ENCODE data around the gene RASAL2.

The RASAL2 gene

DNA sequence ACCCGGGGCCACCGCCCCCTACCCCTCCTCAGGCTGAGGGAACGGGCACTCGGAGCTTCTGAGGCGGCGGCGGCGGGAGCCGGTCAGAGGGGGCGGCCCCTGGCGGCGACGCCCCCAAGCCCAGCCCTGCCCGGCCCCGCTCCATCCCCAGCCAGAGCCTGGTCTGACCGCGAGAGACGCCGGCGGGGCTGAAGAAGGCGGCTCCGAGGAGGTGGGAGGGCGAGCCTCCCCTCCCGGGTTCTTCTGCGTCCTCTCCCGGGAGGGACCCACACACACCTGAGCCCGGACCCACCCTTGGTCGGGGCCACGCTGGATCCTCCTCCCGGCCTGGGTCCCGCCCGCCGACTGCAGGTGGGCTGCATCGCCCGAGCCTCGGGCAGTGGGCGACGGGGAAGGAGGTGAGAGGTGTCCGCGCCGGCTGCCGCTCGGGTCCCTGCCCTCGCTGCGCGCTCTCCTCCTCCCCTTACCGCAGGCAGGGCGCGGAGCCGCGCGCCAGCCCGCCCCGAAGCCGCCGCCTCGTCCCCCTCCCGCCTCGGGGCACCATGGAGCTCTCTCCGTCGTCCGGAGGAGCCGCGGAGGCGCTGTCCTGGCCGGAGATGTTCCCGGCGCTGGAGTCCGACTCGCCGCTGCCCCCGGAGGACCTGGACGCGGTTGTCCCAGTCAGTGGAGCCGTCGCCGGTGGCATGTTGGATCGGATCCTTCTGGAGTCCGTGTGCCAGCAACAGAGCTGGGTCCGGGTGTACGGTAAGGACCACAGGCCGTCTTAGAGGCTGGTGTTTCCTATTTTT is at the start of gene RASAL2:
Gene RASAL2 (plus strand): TSS at position 154 of the 788 bp plus-strand sequence. CDS start 389 bp downstream, at position 543.
- Histone ChIP-seq H3K9ac (ENCODE audit: low read depth, low read length) (peak within 1 kb of the TSS; percentile 96), H3K9me3 (ENCODE audit: control insufficient read depth, insufficient read depth, low read length) (no peaks in the 10 kb centered on the region), H3K4me1 (ENCODE audit: insufficient read depth, low read length) (peaks cover 26% of the 10 kb centered on the region), H3K36me3 (ENCODE audit: insufficient read depth, low read length) (no peaks in the 10 kb centered on the region)

GRCh38 chr1:178046591-178047270 is 47.2 kb upstream of the RASAL2 start:
- H3K9ac ChIP-seq (ENCODE audit: low read depth, low read length) = no peak overlapping the region
- H3K36me3 ChIP-seq (ENCODE audit: insufficient read depth, low read length) = no peaks in the 10 kb centered on the region
- H3K9me3 ChIP-seq (ENCODE audit: control insufficient read depth, insufficient read depth, low read length) = no peaks in the 10 kb centered on the region; the same call in 1 of the 2 replicates
- H3K4me1 ChIP-seq (ENCODE audit: insufficient read depth, low read length) = peaks cover 4% of the 10 kb centered on the region; the same call in 1 of the 2 replicates

DNA sequence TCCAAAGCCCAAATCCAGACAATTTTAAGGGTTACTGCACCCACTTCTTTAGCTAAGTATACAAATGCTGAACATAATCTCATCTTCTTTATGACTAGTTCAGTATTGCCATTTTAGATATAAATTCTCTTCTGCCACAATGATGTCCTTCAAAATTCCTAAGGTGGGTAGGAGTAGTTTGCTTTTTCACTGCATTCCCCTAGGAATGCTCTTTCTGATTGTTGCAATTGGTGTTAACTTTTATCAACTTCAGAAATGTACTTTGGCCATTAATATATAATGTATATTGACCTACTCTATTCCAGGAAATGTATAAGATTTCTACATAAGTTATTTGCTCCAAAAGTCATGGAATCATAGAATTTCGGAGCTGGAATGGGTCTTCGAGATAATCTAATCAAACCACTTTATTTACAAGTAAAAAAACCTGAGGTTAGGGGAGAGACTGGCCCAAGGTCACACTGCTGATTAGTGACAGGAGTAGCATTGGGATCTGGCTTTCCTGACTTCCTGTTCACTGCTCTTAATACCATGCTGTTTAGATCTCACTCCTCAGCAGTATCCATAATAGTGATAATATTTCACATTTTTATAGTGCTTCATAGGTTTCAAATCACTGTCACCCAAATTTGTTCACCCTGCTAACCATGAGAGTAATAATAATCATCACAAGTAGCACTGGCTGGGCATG is 46.4 kb upstream of the RASAL2 start:
- H3K9ac ChIP-seq (ENCODE audit: low read depth, low read length) = no peak overlapping the region
- no peaks in the 10 kb centered on the region; the same call in 1 of the 2 replicates for H3K9me3 ChIP-seq (ENCODE audit: control insufficient read depth, insufficient read depth, low read length)
- H3K4me1 ChIP-seq (ENCODE audit: insufficient read depth, low read length) = peaks cover 10% of the 10 kb centered on the region
- H3K36me3 ChIP-seq (ENCODE audit: insufficient read depth, low read length) = no peaks in the 10 kb centered on the region

GRCh38 chr1:178048426-178048825 is 45.5 kb upstream of the RASAL2 start:
- Histone ChIP-seq H3K36me3 (ENCODE audit: insufficient read depth, low read length) (no peaks in the 10 kb centered on the region), H3K4me1 (ENCODE audit: insufficient read depth, low read length) (peaks cover 15% of the 10 kb centered on the region), H3K9me3 (ENCODE audit: control insufficient read depth, insufficient read depth, low read length) (no peaks in the 10 kb centered on the region; the same call in 1 of the 2 replicates), H3K9ac (ENCODE audit: low read depth, low read length) (no peak overlapping the region)

DNA sequence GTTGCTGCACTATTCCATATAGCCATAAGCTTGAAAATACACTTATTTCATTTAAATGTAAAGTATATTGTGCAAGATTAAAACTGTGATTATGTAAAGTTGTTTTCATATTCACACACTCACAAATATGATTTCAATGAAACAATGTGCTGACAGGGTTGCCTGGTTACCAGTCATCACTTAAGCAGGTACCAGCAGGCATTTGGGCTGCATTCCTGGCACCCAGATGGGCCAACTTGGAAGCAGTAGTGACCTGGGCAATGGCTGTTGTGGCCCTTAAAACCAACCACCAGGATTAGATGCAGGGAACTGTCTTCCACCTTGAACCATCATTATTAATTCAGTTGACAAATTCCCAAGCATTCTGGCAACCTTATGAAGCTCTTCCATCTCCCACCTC is 45.0 kb upstream of the RASAL2 start:
- Histone ChIP-seq H3K9ac (ENCODE audit: low read depth, low read length) (no peak overlapping the region), H3K9me3 (ENCODE audit: control insufficient read depth, insufficient read depth, low read length) (no peaks in the 10 kb centered on the region; the same call in 1 of the 2 replicates), H3K4me1 (ENCODE audit: insufficient read depth, low read length) (peaks cover 15% of the 10 kb centered on the region), H3K36me3 (ENCODE audit: insufficient read depth, low read length) (no peaks in the 10 kb centered on the region)

GRCh38 chr1:178050084-178050483 is 43.8 kb upstream of the RASAL2 start:
- Histone ChIP-seq H3K36me3 (ENCODE audit: insufficient read depth, low read length) (no peaks in the 10 kb centered on the region), H3K9me3 (ENCODE audit: control insufficient read depth, insufficient read depth, low read length) (no peaks in the 10 kb centered on the region), H3K9ac (ENCODE audit: low read depth, low read length) (no peak overlapping the region), H3K4me1 (ENCODE audit: insufficient read depth, low read length) (peaks cover 15% of the 10 kb centered on the region)

DNA sequence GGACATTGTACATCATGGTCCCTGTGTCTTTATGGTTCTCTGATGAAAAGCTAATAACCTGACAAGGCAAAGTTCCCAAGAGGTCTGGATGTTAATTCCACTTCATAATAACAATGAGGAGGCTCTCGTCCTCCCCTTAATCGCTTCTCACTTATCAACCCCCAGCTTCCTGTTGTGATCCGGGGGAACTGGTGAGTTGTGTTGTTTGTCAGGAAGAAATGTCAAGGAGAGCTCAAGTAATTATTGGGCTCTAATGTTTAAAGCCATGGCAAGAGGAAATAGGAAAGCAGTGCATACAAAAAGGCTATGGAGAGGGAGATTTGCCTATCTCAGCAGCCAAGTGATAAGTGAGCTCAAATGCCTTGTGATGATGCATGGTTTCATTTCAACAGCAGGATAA is 42.8 kb upstream of the RASAL2 start:
- H3K4me1 ChIP-seq (ENCODE audit: insufficient read depth, low read length) = peaks cover 20% of the 10 kb centered on the region
- H3K9ac ChIP-seq (ENCODE audit: low read depth, low read length) = no peak overlapping the region
- H3K9me3 ChIP-seq (ENCODE audit: control insufficient read depth, insufficient read depth, low read length) = no peaks in the 10 kb centered on the region
- no peaks in the 10 kb centered on the region for H3K36me3 ChIP-seq (ENCODE audit: insufficient read depth, low read length)

- Histone ChIP-seq H3K9ac (ENCODE audit: low read depth, low read length) (no peak overlapping the region), H3K36me3 (ENCODE audit: insufficient read depth, low read length) (no peaks in the 10 kb centered on the region), H3K4me1 (ENCODE audit: insufficient read depth, low read length) (peaks cover 27% of the 10 kb centered on the region), H3K9me3 (ENCODE audit: control insufficient read depth, insufficient read depth, low read length) (no peaks in the 10 kb centered on the region)
Observed at GRCh38 chr1:178052650-178053461, 41.0 kb upstream of the RASAL2 start.

- Histone ChIP-seq H3K9me3 (ENCODE audit: control insufficient read depth, insufficient read depth, low read length) (no peaks in the 10 kb centered on the region), H3K4me1 (ENCODE audit: insufficient read depth, low read length) (peaks cover 40% of the 10 kb centered on the region), H3K9ac (ENCODE audit: low read depth, low read length) (no peak overlapping the region)
Observed at GRCh38 chr1:178055093-178055492, 38.8 kb upstream of the RASAL2 start.

GRCh38 chr1:178055779-178056471 is 38.0 kb upstream of the RASAL2 start:
- Histone ChIP-seq H3K9me3 (ENCODE audit: control insufficient read depth, insufficient read depth, low read length) (no peaks in the 10 kb centered on the region), H3K36me3 (ENCODE audit: insufficient read depth, low read length) (no peaks in the 10 kb centered on the region), H3K9ac (ENCODE audit: low read depth, low read length) (no peak overlapping the region), H3K4me1 (ENCODE audit: insufficient read depth, low read length) (peaks cover 48% of the 10 kb centered on the region)

More at GRCh38 chr1:178055093-178055492, 38.8 kb upstream of the RASAL2 start:
- H3K36me3 ChIP-seq (ENCODE audit: insufficient read depth, low read length) = no peaks in the 10 kb centered on the region

- Histone ChIP-seq H3K9me3 (ENCODE audit: control insufficient read depth, insufficient read depth, low read length) (no peaks in the 10 kb centered on the region), H3K9ac (ENCODE audit: low read depth, low read length) (no peak overlapping the region), H3K36me3 (ENCODE audit: insufficient read depth, low read length) (no peaks in the 10 kb centered on the region), H3K4me1 (ENCODE audit: insufficient read depth, low read length) (peaks cover 50% of the 10 kb centered on the region)
Observed at GRCh38 chr1:178057141-178057765, 36.7 kb upstream of the RASAL2 start.

DNA sequence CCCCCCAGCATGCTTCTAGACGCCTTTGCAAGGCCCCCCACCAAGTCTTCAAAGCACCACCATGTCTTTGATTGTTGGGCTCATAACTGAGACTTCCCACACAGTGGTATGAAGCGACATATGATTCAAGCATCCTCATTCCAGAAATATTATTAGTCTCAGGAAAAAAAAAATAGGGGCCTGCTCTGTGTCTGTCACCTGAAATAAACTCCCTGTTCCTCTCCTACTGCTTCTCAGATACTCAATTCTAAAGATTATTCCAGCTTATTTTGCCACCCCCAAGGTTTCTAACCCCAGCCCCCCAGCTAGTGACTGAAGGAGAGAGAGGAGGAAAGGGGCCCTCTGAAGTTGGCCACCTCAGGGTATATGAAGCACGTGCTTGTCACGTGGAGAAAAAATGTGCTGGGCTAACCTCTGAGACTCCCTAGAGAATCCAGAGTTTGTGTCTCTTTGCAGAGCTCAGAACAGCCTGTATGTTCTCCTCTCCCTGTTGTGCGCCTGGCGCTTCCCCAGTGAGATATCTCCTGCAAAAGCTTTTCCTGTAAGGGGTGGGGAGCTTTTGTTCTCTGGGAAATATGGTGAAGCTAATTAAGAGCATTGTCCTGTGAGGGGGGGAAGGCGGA is 35.9 kb upstream of the RASAL2 start:
- H3K9me3 ChIP-seq (ENCODE audit: control insufficient read depth, insufficient read depth, low read length) = no peaks in the 10 kb centered on the region
- peaks cover 42% of the 10 kb centered on the region for H3K4me1 ChIP-seq (ENCODE audit: insufficient read depth, low read length)
- no peaks in the 10 kb centered on the region for H3K36me3 ChIP-seq (ENCODE audit: insufficient read depth, low read length)
- H3K9ac ChIP-seq (ENCODE audit: low read depth, low read length) = no peak overlapping the region

Measured in ES-I3 (cell line).